Fibroblast of lung (primary cell): ENCODE data around the gene CMTM1. TPM values are rescaled to one million over a fixed set of nuclear protein-coding genes. Genes with fewer than 3 reads are reported as not detected.
A peak's percentile ranks its signal among the peaks of the same experiment; 100 is the strongest.

ENCODE experiments used
- DNase-seq, 2 donors: peaks; one replicate each; pipeline versions ENCODE4 v3.0.0 to v3.0.0-alpha.2; 2010; ENCODE audit warnings: low read depth in 2 of 2
- H2AFZ ChIP-seq: 2 replicates; pipeline ENCODE4 v1.5.1; 2012; ENCODE audit warnings: low read length, control low read depth, inconsistent platforms
- H3K27ac ChIP-seq: 2 replicates; pipeline ENCODE4 v1.5.1; 2011; ENCODE audit warnings: low read length, control low read depth; ENCODE audit not compliant: insufficient read depth
- H3K27me3 ChIP-seq: 2 replicates; pipeline ENCODE4 v1.5.1; 2011; ENCODE audit warnings: mild to moderate bottlenecking, low read length; ENCODE audit not compliant: control insufficient read depth, insufficient read depth
- H3K36me3 ChIP-seq: 2 replicates; pipeline ENCODE4 v1.5.1; 2011; ENCODE audit warnings: low read length; ENCODE audit not compliant: control insufficient read depth, insufficient read depth
- H3K4me1 ChIP-seq: 2 replicates; pipeline ENCODE4 v1.5.1; 2011; ENCODE audit warnings: low read length; ENCODE audit not compliant: control insufficient read depth, insufficient read depth; ENCODE audit errors: extremely low read depth
- H3K4me2 ChIP-seq: 2 replicates; pipeline ENCODE4 v1.5.1; 2011; ENCODE audit warnings: low read length, control low read depth; ENCODE audit not compliant: insufficient read depth; ENCODE audit errors: extremely low read depth
- H3K4me3 ChIP-seq, 4 experiments: fragments of 200-600 bp in 1 of 4; sonication (generic) in 1 of 4; replicated peaks in 1 of 4; 2 replicates each; pipeline ENCODE4 v1.5.1; 2011 to 2016; ENCODE audit warnings: low read length in 4 of 4, low read depth in 3 of 4, mild to moderate bottlenecking in 3 of 4, control low read depth in 2 of 4, inconsistent platforms in 1 of 4, mixed read lengths in 1 of 4; ENCODE audit not compliant: insufficient read depth in 1 of 4; ENCODE audit errors: control extremely low read depth in 1 of 4
- H3K79me2 ChIP-seq: 2 replicates; pipeline ENCODE4 v1.5.1; 2012; ENCODE audit warnings: mild to moderate bottlenecking, low read length, inconsistent platforms; ENCODE audit not compliant: control insufficient read depth, insufficient read depth
- H3K9ac ChIP-seq: 2 replicates; pipeline ENCODE4 v1.5.1; 2011; ENCODE audit warnings: mild to moderate bottlenecking, low read length, control low read depth; ENCODE audit not compliant: insufficient read depth
- H3K9me3 ChIP-seq: 2 replicates; pipeline ENCODE4 v1.5.1; 2012; ENCODE audit warnings: low read depth, low read length; ENCODE audit not compliant: control insufficient read depth, insufficient read depth
- H4K20me1 ChIP-seq: 2 replicates; pipeline ENCODE4 v1.5.1; 2011; ENCODE audit warnings: low read length; ENCODE audit not compliant: control insufficient read depth, insufficient read depth; ENCODE audit errors: extremely low read depth
- EZH2 ChIP-seq: IDR thresholded peaks from 2 replicates; pipeline ENCODE4 v1.5.1; 2012; ENCODE audit warnings: low read length, control low read depth, mild to moderate bottlenecking; ENCODE audit errors: missing control alignments
- polyA plus RNA-seq, 2 donors: library from polyadenylated mRNA; depleted of rRNA in 1 of 2; stranded (reverse) in 1 of 2; unstranded in 1 of 2; fragments of >200 nt; gene quantifications; 2 replicates each; pipeline ENCODE4 v1.2.1, GENCODE V29; 2011 to 2012; ENCODE audit warnings: missing spikeins in 1 of 2
- total RNA-seq: library from RNA; depleted of rRNA; stranded (reverse); fragments of >200 nt; gene quantifications from 2 replicates; pipeline ENCODE4 v1.2.1, GENCODE V29; 2014
- TF ChIP-seq, protein P1 (sequence below), 2 donors: IDR thresholded peaks in 1 of 2; conservative IDR thresholded peaks in 1 of 2; 1 replicate in 1 of 2; 2 replicates in 1 of 2; pipeline ENCODE4 v1.5.1; 2011 to 2012; ENCODE audit warnings: low read length in 2 of 2, control low read depth in 1 of 2, inconsistent platforms in 1 of 2, low read depth in 1 of 2, mild to moderate bottlenecking in 1 of 2

Gene CMTM1
- total and polyA plus RNA-seq, 2 donors (not counting 1 experiment from before 2014, with no cell fraction given) = 0.99 to 1.5 TPM

DNA sequence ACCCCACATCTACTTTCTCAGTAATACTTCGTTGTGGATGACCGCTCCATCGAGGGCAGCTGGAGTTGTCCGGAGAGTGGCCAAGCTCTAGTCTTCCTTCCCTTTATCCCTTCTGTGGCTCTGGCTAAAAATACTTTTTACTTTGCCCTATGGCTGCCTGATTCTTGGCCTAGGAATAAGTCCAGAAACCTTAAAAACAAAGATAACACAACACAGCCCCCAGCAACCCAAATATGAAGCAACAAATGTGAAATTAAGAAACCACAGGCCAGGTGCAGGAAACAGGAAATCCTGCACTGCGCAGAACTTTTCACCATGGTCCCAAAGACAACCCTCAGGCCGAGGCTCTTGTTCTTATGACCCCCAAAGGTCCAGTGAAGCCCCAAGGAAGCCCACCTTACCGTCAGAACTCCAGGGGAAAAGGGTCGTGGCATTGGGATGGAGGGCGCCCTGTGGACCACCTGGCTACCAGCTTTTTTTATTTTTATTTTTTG lies 42.3 kb upstream of the CMTM1 start:
- H3K79me2 ChIP-seq = no peaks in the 10 kb centered on the region
- H3K9ac ChIP-seq = no peak overlapping the region
- H3K4me3 ChIP-seq = no peak overlapping the region
- peaks cover 4% of the 10 kb centered on the region for H3K36me3 ChIP-seq
- H3K27me3 ChIP-seq = no peaks in the 10 kb centered on the region
- no peak overlapping the region for H3K4me2 ChIP-seq
- no peak for TF ChIP-seq EZH2
- TF ChIP-seq, protein P1, sequence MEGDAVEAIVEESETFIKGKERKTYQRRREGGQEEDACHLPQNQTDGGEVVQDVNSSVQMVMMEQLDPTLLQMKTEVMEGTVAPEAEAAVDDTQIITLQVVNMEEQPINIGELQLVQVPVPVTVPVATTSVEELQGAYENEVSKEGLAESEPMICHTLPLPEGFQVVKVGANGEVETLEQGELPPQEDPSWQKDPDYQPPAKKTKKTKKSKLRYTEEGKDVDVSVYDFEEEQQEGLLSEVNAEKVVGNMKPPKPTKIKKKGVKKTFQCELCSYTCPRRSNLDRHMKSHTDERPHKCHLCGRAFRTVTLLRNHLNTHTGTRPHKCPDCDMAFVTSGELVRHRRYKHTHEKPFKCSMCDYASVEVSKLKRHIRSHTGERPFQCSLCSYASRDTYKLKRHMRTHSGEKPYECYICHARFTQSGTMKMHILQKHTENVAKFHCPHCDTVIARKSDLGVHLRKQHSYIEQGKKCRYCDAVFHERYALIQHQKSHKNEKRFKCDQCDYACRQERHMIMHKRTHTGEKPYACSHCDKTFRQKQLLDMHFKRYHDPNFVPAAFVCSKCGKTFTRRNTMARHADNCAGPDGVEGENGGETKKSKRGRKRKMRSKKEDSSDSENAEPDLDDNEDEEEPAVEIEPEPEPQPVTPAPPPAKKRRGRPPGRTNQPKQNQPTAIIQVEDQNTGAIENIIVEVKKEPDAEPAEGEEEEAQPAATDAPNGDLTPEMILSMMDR (conservative IDR thresholded peaks at IDR 0.05 in 1 of 2, IDR thresholded peaks at IDR 0.05 in 1 of 2; ENCODE audit: low read depth in 1 of 2, low read length in 2 of 2) = no peak
- no peak overlapping the region for H2AFZ ChIP-seq
- no peak for DNase-seq
- no peaks in the 10 kb centered on the region for H3K9me3 ChIP-seq
- peaks cover 2% of the 10 kb centered on the region for H3K4me1 ChIP-seq
- H3K27ac ChIP-seq = no peak overlapping the region
- no peaks in the 10 kb centered on the region for H4K20me1 ChIP-seq

DNA sequence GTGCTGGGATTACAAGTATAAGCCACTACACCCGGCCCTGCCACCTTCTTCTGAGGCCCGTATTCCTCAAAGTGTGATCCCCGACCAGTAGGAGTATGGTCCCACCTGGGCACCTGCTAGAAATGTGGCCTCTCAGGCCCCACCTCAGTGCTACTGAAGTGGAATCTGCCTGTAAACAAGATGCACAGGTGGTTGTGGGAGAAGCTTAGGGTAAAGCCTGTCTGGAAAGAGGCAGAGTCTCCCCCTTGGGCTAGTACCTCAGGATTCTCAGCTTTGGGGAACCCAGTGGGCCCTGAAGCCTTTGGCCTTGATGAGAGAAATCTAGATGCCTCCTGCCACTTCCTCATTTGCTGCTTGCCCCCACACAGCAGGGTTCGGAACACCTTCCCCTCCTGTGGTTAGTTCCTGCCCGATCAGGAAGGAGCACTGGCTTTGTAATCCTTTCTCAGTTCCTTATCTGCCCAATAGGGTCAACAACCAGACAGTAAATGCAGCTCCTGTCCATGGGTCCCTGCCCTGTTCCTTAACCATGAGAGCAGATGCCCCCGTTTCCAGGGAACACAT lies 41.6 kb upstream of the CMTM1 start:
- H3K9me3 ChIP-seq = no peaks in the 10 kb centered on the region
- no peaks in the 10 kb centered on the region for H3K79me2 ChIP-seq
- H4K20me1 ChIP-seq = no peaks in the 10 kb centered on the region
- H3K4me2 ChIP-seq = no peak overlapping the region
- no peak for TF ChIP-seq EZH2
- TF ChIP-seq, protein P1 (conservative IDR thresholded peaks at IDR 0.05 in 1 of 2, IDR thresholded peaks at IDR 0.05 in 1 of 2; ENCODE audit: low read depth in 1 of 2, low read length in 2 of 2) = no peak
- H3K9ac ChIP-seq = no peak overlapping the region
- no peak for DNase-seq
- peaks cover 2% of the 10 kb centered on the region for H3K4me1 ChIP-seq
- H3K27me3 ChIP-seq = no peaks in the 10 kb centered on the region
- H2AFZ ChIP-seq = no peak overlapping the region
- no peak overlapping the region for H3K27ac ChIP-seq
- H3K4me3 ChIP-seq = no peak overlapping the region
- peaks cover 7% of the 10 kb centered on the region for H3K36me3 ChIP-seq

DNA sequence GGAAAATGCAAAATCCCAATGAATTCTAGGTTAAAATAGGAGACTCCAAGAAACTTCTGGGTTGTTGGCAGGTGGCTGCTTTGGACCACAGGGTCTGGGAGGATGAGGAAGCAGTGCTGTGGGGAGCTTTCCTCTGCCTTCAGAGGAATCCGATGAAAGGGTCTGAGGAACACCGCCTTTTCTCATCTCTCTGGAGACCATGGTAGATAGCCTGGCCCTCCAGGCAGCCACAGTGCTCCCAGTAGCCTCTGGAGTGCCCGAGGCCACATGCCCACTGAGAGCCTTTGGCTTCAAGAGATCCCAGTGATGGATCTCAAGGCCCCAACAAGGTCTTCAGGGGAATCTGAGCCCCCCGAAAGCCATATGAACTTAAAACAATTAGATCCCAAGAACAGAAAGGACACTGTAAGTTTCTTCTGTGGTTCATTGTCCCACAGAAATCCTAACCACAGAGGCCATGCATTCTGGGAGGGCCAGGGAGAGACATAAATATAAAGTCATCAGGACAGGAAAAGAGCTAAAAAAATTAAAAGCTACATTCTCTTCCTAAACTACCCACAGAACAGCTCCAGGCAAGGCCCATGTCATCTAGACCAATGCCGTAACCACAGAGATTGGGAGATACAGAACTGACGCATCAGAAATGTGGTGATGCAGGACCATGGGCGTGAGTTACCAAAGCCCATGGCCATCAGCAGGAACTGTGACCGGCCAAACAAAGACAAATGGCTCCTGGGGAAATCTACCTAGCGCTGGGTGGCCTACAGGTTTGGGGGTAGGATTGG lies 40.7 kb upstream of the CMTM1 start:
- no peak overlapping the region for H3K4me2 ChIP-seq
- no peaks in the 10 kb centered on the region for H3K79me2 ChIP-seq
- H3K9me3 ChIP-seq = no peaks in the 10 kb centered on the region

More for the DNA sequence above, 40.7 kb upstream of the CMTM1 start:
- Histone ChIP-seq H3K27ac (no peak overlapping the region), H3K4me1 (peaks cover 2% of the 10 kb centered on the region), H3K4me3 (no peak overlapping the region), H3K9ac (no peak overlapping the region), H3K36me3 (peaks cover 7% of the 10 kb centered on the region), H3K27me3 (no peaks in the 10 kb centered on the region), H2AFZ (no peak overlapping the region), H4K20me1 (no peaks in the 10 kb centered on the region)
- TF ChIP-seq EZH2 = no peak
- peak in 1 of 2 donors; percentile 87 for DNase-seq
